Sigmoid colon (tissue), 7 donors: ENCODE results near the gene PXDN. TPM values are rescaled to one million over a fixed set of nuclear protein-coding genes. Genes with fewer than 3 reads are reported as not detected.

Experiments used
- DNase-seq: peaks from one replicate; pipeline ENCODE4 v3.0.0-alpha.2; 2019
- H3K27ac ChIP-seq, 4 donors: fragments of 200-600 bp; sonication (generic); one replicate each; pipeline ENCODE4 v1.5.1; 2016 to 2019; ENCODE audit warnings: mild to moderate bottlenecking in 1 of 4
- H3K27me3 ChIP-seq, 3 donors: fragments of 200-600 bp; sonication (generic); one replicate each; pipeline ENCODE4 v1.5.1; 2019; ENCODE audit warnings: mild to moderate bottlenecking in 1 of 3
- H3K36me3 ChIP-seq, 4 donors: fragments of 200-600 bp; sonication (generic); one replicate each; pipeline ENCODE4 v1.5.1; 2016 to 2019
- H3K4me1 ChIP-seq, 4 donors: fragments of 200-600 bp; sonication (generic); one replicate each; pipeline ENCODE4 v1.5.1; 2017 to 2019
- H3K4me3 ChIP-seq, 4 donors: fragments of 200-600 bp; sonication (generic); one replicate each; pipeline ENCODE4 v1.5.1; 2017 to 2019; ENCODE audit warnings: mild to moderate bottlenecking in 2 of 4, moderate library complexity in 1 of 4
- H3K9me3 ChIP-seq, 4 donors: fragments of 200-600 bp in 3 of 4; sonication (generic) in 3 of 4; one replicate each; pipeline versions ENCODE4 v1.5.1 to v1.6.1; 2013 to 2019
- EP300 ChIP-seq, 4 donors: sonication (generic); formaldehyde crosslinking; IDR thresholded peaks; one replicate each; pipeline ENCODE4 v1.6.1; 2017; ENCODE audit warnings: antibody characterized with exemption in 4 of 4
- POLR2A ChIP-seq, 2 donors: fragments of 450-650 bp; IDR thresholded peaks; one replicate each; pipeline ENCODE4 v1.6.1; 2016; ENCODE audit warnings: antibody characterized with exemption in 2 of 2, mild to moderate bottlenecking in 2 of 2, moderate library complexity in 2 of 2
- POLR2AphosphoS5 ChIP-seq, 4 donors: sonication (generic); formaldehyde crosslinking; IDR thresholded peaks; one replicate each; pipeline ENCODE4 v1.6.1; 2017; ENCODE audit warnings: antibody characterized with exemption in 4 of 4
- WGBS, 2 donors: extraction: QIAGEN DNeasy Blood & Tissue Kit; methylation state at CpG; one replicate each; pipeline ENCODE4 v1.1.7; 2013; 5-methylcytosine and 5-hydroxymethylcytosine counted together
- intact Hi-C: fragments of 100-400 bp; cut with DNase I; formaldehyde crosslinking; loops from one replicate; pipeline ENCODE4 v1.15.1; 2023
- polyA plus RNA-seq, 3 donors: library from polyadenylated mRNA; stranded (reverse); fragments of 200-250 nt; gene quantifications; one replicate each; pipeline ENCODE4 v1.2.3, GENCODE V29; 2013
- total RNA-seq, 4 donors: library from RNA; depleted of rRNA; stranded (reverse); fragments of >200 nt; gene quantifications; one replicate each; pipeline ENCODE4 v1.1.0, GENCODE V29; 2016
- TF ChIP-seq, protein P1 (sequence below), 4 experiments: fragments of 450-650 bp in 3 of 4; fragments of 200-600 bp in 1 of 4; IDR thresholded peaks; one replicate each; pipeline ENCODE4 v1.5.1; 2016 to 2019; ENCODE audit warnings: antibody characterized with exemption in 4 of 4, mild to moderate bottlenecking in 3 of 4, moderate library complexity in 2 of 4
- donor health status: healthy with polysubstance abuse.
- donor health status: Bipolar disorder and iron deficiency.
- donor health status: healthy.

Gene PXDN
- total and polyA plus RNA-seq, 7 donors = 1.2 to 126 (median 34.4) TPM

DNA sequence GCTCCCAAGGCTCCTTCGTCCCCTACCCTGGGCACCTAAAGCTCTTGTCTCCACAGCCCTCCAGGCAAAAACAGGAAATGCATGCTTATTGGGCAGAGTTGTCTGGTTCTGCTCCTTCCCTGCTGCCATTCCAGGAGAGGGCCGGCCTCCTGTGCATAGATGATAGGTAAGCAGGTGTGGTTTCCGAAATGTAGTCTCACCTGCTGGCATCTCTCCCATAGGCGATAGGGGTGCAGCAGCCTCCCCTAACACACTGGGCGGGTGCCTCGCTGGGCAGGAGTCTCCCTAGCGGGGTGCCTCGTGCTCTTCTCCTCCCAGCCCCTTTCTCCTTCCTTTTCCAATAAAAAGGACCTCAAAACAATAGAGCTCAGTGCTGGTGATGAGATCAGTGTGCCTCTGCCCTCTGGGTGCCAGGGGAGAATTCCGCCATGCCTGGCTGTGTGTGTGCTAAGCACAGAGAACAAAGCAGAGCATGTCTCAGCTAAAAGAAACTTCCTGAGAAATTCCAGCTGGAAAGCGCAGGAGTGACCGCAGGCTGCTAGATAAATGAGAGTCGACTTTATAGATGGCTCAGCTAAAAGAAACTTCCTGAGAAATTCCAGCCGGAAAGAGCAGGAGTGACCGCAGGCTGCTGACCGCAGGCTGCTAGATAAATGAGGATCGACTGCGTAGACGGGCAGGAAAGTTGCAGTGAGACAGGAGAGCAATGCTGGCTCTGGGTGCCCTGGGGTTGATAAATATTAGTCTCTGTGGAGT lies 11.3 kb upstream of the PXDN start:
- intact Hi-C loops = no loop called here
- H3K36me3 ChIP-seq = no peaks in the 10 kb centered on the region
- no peak for TF ChIP-seq POLR2A (IDR thresholded peaks at IDR 0.05)
- TF ChIP-seq EP300 (IDR thresholded peaks at IDR 0.05) = no peak
- TF ChIP-seq, protein P1, sequence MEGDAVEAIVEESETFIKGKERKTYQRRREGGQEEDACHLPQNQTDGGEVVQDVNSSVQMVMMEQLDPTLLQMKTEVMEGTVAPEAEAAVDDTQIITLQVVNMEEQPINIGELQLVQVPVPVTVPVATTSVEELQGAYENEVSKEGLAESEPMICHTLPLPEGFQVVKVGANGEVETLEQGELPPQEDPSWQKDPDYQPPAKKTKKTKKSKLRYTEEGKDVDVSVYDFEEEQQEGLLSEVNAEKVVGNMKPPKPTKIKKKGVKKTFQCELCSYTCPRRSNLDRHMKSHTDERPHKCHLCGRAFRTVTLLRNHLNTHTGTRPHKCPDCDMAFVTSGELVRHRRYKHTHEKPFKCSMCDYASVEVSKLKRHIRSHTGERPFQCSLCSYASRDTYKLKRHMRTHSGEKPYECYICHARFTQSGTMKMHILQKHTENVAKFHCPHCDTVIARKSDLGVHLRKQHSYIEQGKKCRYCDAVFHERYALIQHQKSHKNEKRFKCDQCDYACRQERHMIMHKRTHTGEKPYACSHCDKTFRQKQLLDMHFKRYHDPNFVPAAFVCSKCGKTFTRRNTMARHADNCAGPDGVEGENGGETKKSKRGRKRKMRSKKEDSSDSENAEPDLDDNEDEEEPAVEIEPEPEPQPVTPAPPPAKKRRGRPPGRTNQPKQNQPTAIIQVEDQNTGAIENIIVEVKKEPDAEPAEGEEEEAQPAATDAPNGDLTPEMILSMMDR (IDR thresholded peaks at IDR 0.05) = no peak
- peak in 3 of 4 donors; percentile 6 to 62 (median 41) for TF ChIP-seq POLR2AphosphoS5 (IDR thresholded peaks at IDR 0.05)
- peaks cover 0 to 5% (median 0%) of the 10 kb centered on the region in 4 donors for H3K9me3 ChIP-seq
- H3K27ac ChIP-seq = peak overlapping the region in 2 of 4 donors; percentile 46 to 48
- no peak overlapping the region for H3K4me3 ChIP-seq
- 80 to 84% methylated on average over 18 of the region's 18 CpGs for WGBS, 2 donors
- DNase-seq = no peak
- H3K4me1 ChIP-seq = peaks cover 0 to 40% (median 10%) of the 10 kb centered on the region in 4 donors
- no peaks in the 10 kb centered on the region for H3K27me3 ChIP-seq

DNA sequence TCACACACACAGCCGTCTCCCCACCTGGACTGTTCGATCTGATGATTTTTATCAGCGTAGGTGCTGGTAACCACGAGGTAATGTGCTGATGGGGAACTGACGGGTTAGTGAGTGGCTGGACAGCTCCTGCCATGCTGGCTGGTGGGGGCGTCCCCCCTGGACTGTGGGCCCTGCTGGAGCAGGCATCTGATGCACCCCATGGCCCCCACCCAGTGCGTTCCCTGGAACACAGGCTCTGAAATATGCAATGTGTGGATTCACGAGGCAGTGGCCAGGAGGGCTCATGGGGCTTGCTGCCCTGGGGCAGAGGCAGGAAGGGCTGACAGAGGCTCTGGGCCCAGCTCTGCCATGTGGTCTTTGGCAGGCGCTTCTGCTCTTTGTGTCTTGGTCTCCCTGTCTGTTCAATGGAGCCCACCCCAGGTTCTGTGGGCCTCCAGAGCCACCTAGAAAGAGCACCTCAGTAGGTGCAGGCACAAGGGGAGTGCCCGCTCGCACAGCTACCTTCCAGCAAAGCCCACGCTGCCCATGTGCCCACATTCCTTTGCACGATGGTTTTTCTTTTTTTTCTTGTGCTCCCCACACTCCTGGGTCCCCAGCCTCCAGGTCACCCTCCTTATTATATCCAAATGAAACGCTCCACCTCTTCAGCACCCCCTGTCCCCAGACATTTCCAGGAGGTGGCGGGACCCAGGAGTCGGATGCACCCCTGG lies 10.3 kb upstream of the PXDN start:
- Histone ChIP-seq H3K4me3 (no peak overlapping the region), H3K4me1 (peaks cover 0 to 40% (median 11%) of the 10 kb centered on the region in 4 donors), H3K27me3 (no peaks in the 10 kb centered on the region), H3K9me3 (peaks cover 0 to 5% (median 0%) of the 10 kb centered on the region in 4 donors), H3K27ac (no peak overlapping the region), H3K36me3 (no peaks in the 10 kb centered on the region)
- 93 to 95% methylated on average over 16 of the region's 16 CpGs for WGBS, 2 donors
- no peak for DNase-seq
- TF ChIP-seq, protein P1 (IDR thresholded peaks at IDR 0.05) = no peak
- no peak for TF ChIP-seq POLR2A (IDR thresholded peaks at IDR 0.05)
- TF ChIP-seq EP300 (IDR thresholded peaks at IDR 0.05) = no peak
- TF ChIP-seq POLR2AphosphoS5 (IDR thresholded peaks at IDR 0.05) = no peak
- intact Hi-C loops = no loop called here

DNA sequence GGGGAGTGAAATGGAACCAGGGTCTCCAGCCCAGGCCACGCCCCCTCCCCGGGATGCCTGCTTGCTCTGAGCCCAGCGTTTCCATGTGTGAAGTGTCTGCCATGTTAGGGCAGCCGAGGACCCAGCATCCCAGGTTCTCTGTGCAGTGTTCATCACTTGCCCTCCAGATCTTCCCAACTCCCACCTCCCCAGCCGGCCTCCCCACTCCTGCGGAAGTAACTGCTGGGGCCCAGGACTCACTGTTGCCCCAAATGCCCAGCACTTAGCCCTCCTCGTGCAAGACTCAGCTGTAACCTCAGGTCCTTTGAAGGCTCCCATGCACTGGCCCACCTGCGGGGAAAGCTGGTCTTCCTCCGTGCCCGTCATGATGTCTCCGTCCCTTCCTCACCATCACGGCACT lies 9.7 kb upstream of the PXDN start:
- Histone ChIP-seq H3K27me3 (no peaks in the 10 kb centered on the region), H3K27ac (no peak overlapping the region), H3K9me3 (peaks cover 0 to 5% (median 0%) of the 10 kb centered on the region in 4 donors), H3K4me3 (no peak overlapping the region), H3K4me1 (peaks cover 0 to 39% (median 11%) of the 10 kb centered on the region in 4 donors), H3K36me3 (no peaks in the 10 kb centered on the region)
- WGBS, 2 donors = 93 to 96% methylated on average over 12 of the region's 12 CpGs
- no peak for DNase-seq
- TF ChIP-seq, protein P1 (IDR thresholded peaks at IDR 0.05) = no peak
- no peak for TF ChIP-seq EP300 (IDR thresholded peaks at IDR 0.05)
- TF ChIP-seq POLR2AphosphoS5 (IDR thresholded peaks at IDR 0.05) = no peak
- no peak for TF ChIP-seq POLR2A (IDR thresholded peaks at IDR 0.05)
- intact Hi-C loops = no loop called here

DNA sequence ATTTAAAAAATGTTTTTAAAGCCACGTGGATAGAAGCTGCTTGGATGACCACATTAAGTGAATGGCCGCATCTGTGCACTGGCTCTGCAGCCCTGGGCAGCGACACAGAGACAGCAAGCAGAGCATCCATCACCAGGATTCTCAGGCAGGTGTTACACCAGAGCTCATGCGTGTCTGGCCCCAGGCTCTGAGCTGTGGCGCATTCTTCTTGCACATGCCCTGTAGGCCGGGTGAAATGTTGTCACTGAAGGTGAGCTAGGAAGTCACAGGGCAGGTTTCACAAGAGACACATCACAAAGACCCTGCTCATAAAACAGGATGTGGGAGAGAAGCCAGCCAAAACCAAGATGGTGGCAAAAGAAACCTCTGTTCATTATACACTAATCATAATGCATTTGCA lies 8.4 kb upstream of the PXDN start:
- no peak for DNase-seq
- no peak overlapping the region for H3K4me3 ChIP-seq
- intact Hi-C loops = no loop called here
- H3K27me3 ChIP-seq = no peaks in the 10 kb centered on the region
- no peak overlapping the region for H3K27ac ChIP-seq
- H3K36me3 ChIP-seq = no peaks in the 10 kb centered on the region
- peaks cover 0 to 5% (median 0%) of the 10 kb centered on the region in 4 donors for H3K9me3 ChIP-seq
- no peak for TF ChIP-seq EP300 (IDR thresholded peaks at IDR 0.05)
- TF ChIP-seq POLR2AphosphoS5 (IDR thresholded peaks at IDR 0.05) = no peak
- TF ChIP-seq POLR2A (IDR thresholded peaks at IDR 0.05) = no peak
- TF ChIP-seq, protein P1 (IDR thresholded peaks at IDR 0.05) = no peak
- WGBS, 2 donors = 83 to 90% methylated on average over 6 of the region's 6 CpGs
- peaks cover 0 to 26% (median 11%) of the 10 kb centered on the region in 4 donors for H3K4me1 ChIP-seq
